Retinal pigment epithelial cell (primary cell): ENCODE data around the gene RASSF3.
A peak's percentile ranks its signal among the peaks of the same experiment; 100 is the strongest.

Experiments
- DNase-seq: peaks from one replicate; pipeline ENCODE4 v3.0.0-alpha.2; 2010; ENCODE audit warnings: low read depth
- H3K4me3 ChIP-seq: 2 replicates; pipeline ENCODE4 v1.5.1; 2011; ENCODE audit warnings: mild to moderate bottlenecking, low read length, control low read depth, moderate library complexity
- TF ChIP-seq, protein P1 (sequence below): conservative IDR thresholded peaks from 2 replicates; pipeline ENCODE4 v1.5.1; 2011; ENCODE audit warnings: low read depth, low read length, control low read depth, inconsistent platforms

Gene RASSF3, protein sequence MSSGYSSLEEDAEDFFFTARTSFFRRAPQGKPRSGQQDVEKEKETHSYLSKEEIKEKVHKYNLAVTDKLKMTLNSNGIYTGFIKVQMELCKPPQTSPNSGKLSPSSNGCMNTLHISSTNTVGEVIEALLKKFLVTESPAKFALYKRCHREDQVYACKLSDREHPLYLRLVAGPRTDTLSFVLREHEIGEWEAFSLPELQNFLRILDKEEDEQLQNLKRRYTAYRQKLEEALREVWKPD

DNA sequence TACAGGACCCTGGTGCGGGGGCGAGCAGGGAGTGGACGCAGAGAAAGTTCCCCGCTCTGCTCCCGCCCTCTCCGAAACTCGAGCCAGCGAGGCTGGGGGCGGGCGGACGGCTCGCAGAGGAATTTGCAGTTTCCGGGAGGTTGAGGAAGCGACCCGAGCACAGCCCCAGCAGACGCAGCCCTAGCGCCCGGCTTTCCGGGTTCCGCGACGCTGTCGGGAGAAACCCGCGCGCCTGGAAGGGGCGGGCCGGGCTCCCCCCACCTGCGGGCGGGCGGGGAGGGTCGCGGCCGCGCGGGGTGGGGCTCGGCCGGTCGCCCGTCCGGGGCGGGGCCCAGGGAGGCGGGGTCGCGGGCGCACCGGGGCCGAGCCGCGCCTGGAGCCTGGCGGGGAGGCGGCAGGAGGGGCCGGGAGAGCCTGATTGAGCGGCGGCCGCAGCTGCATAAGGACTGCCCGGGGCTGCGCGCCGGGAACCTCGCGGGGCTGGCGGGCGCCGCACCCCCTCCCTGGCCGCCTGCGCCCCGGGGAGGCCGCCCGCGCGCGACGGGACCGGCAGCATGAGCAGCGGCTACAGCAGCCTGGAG lies at the start of gene RASSF3:
TSS of gene RASSF3 (plus strand) at position 417 of the 581 bp plus-strand sequence. CDS start at position 555, 138 bp downstream.
- TF ChIP-seq, protein P1, sequence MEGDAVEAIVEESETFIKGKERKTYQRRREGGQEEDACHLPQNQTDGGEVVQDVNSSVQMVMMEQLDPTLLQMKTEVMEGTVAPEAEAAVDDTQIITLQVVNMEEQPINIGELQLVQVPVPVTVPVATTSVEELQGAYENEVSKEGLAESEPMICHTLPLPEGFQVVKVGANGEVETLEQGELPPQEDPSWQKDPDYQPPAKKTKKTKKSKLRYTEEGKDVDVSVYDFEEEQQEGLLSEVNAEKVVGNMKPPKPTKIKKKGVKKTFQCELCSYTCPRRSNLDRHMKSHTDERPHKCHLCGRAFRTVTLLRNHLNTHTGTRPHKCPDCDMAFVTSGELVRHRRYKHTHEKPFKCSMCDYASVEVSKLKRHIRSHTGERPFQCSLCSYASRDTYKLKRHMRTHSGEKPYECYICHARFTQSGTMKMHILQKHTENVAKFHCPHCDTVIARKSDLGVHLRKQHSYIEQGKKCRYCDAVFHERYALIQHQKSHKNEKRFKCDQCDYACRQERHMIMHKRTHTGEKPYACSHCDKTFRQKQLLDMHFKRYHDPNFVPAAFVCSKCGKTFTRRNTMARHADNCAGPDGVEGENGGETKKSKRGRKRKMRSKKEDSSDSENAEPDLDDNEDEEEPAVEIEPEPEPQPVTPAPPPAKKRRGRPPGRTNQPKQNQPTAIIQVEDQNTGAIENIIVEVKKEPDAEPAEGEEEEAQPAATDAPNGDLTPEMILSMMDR: no peak

DNA sequence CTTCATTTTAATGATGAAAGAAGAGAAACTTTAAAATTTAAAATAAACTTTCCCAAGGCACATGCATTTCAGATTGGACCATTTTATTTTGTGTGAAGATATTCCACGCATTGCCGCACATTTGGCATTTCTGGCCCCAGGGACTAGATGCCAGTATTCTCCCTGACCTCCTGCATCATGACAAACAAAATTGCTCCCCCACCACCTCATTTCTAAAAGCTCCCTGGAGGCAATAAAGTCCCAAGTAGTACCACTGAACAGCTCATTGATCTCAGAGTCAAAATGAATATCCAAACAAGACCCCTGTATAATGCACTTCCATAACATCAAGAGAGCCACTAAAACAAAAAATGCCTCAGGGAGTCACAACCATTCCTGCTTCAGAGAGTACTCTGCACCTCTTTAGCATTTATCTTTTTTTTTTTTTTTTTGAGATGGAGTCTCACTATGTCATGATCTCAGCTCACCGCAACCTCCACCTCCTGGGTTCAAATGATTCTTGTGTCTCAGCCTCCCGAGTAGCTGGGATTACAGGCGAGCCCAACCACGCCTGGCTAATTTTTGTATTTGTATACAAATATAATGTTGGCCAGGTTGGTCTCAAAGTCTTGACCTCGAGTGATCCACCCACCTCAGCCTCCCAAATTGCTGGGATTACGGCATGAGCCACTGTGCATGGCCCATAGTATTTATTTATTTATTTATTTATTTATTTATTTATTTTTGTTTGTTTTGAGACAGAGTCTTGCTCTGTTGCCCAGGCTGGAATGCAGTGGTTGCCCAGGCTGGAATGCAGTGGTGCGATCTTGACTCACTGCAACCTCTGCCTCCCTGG lies 48.8 kb upstream of the RASSF3 start:
- DNase-seq: no peak
- TF ChIP-seq, protein P1: no peak

More for the DNA sequence above, at the start of gene RASSF3:
- no peak for DNase-seq
- peak within 1 kb of the TSS; percentile 76 for H3K4me3 ChIP-seq

DNA sequence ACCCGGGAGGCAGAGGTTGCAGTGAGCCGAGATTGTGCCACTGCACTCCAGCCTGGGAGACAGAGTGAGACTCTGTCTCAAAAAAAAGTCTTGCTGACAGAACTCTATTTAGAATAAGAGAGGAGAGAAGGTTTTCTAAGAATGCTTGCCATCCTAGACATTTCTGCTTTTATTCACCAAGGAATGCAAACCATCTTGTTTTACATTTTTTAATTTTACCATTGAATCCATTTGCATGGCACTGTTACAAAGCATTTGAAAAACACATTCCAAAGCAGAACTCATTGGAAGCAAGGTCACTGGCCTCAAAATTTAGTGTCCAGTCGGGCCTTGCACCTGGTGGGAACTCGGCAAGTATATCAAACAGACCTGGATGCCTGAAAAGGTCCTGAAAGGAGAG lies 44.2 kb upstream of the RASSF3 start:
- H3K4me3 ChIP-seq: no peak overlapping the region
- TF ChIP-seq, protein P1: no peak
- no peak for DNase-seq

More for the DNA sequence above, 48.8 kb upstream of the RASSF3 start:
- H3K4me3 ChIP-seq: no peak overlapping the region

DNA sequence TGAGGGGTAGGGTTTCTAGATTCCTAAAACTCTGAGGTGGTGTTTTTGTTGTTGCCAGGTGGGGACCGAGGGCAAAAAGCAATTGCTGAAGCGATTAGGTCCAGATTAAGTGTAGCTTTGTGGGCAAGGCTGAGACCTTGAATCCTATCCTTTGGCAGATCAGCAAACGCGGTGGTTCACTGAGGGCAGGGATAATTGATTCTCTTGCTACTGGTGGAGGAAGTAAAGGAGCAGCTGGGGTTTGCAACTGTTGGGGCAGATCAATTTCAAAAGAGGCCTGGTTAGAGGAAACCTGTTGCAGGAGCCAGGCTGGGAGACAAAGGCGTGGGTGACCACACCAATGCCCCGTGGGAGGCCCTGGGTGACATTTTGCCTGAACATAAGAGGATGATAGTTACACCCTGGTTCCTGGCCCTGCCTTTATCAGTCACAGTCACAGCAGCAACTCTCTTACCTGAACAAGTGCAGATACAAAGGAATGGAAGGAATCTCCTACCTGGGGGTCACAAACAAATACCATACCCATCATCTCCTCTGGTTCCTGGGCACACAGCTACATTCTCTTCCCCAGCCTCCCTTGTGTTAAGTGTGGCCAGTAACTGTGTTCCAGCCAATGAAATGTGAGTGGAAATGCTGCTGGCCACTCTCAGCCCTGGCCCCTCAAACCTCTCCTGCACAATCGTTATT lies 43.3 kb upstream of the RASSF3 start:
- no peak for DNase-seq
- TF ChIP-seq, protein P1: no peak
- H3K4me3 ChIP-seq: no peak overlapping the region

DNA sequence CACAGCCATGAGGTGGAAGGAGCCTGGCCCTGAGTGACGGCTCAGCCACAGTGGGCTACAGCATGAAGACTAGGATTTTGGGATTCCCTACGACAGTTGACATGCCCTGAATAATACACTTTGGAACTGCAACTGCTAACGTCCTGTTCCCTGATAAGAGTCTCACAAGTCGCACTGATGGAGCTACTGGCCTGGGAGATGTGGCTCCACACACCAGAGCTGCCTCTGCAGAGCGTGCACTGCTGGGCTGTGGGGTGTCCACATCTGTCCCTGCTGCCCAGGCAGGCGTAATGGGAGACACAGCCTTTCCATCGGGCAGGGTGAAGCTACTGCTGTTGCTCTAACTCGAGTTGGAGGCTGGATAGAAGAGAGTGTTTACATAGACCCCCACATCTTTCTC lies 42.7 kb upstream of the RASSF3 start:
- DNase-seq: no peak
- TF ChIP-seq, protein P1: no peak
- no peak overlapping the region for H3K4me3 ChIP-seq

DNA sequence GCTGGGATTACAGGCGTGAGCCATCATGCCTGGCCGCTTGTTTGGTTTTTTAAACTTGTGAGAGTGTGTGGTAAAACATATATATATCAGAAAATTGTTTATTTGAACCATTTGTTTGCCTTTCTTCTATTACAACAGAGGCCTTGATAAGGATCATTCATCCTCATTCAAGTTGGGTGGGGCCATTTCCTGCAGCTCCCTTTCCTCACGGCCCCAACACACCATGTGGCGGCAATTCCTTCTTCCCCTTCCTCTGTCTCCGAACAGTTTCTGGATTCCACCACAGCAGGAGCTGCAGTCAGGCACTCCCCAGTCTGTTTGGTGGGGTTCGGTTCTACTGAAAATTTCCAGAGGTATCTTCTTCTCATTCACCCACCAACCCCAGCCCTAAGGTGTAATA lies 42.0 kb upstream of the RASSF3 start:
- TF ChIP-seq, protein P1: no peak
- DNase-seq: no peak
- no peak overlapping the region for H3K4me3 ChIP-seq
